Measurements from ENCODE around the gene TMPRSS6. TPM values are rescaled to one million over a fixed set of nuclear protein-coding genes. Genes with fewer than 3 reads are reported as not detected.

Gene TMPRSS6
- total and polyA plus RNA-seq, 2 of the 13 experiments (the other 11 are each of a cell fraction or from before 2014, with no cell fraction given): 4.2 to 4.8 TPM

- CTCF ChIA-PET (ENCODE audit: low intra/inter-chr PET ratio, low total read pairs): no interaction called here
- ATAC-seq: no peak
- in situ Hi-C loops (cut with HindIII; ENCODE audit: extremely low pct_ligation_motif_present, low pct_unique_long_range_greater_than_20kb): no loop called here
- POLR2A ChIA-PET: interaction anchor here (0.7 kb wide), 1 partner anchor 11 kb away, joined by 3 read pairs; no protein-coding TSS in a partner anchor
- H3K27me3 ChIP-seq (ENCODE audit: control insufficient read depth in 1 of 2, insufficient read depth in 2 of 2, low read length in 2 of 2): peaks cover 0 to 12% of the 10 kb centered on the region in 2 experiments; a peak in 2 of 5 replicates
- H3K27ac ChIP-seq (ENCODE audit: extremely low read length, insufficient read depth, low read length): no peak overlapping the region
- TF ChIP-seq ZMAT3 (CRISPR knock-in tag; conservative IDR thresholded peaks at IDR 0.05): no peak
- TF ChIP-seq USF2 (IDR thresholded peaks at IDR 0.05; ENCODE audit: low read depth, low read length): no peak
- TF ChIP-seq USF2 (CRISPR knock-in tag; IDR thresholded peaks at IDR 0.05; ENCODE audit: borderline replicate concordance): no peak
- no peak for TF ChIP-seq TCF7 (IDR thresholded peaks at IDR 0.05; ENCODE audit: low read depth)
- no peak for TF ChIP-seq PITX1 (CRISPR knock-in tag; IDR thresholded peaks at IDR 0.05)
- no peak for TF ChIP-seq CAMTA2 (CRISPR knock-in tag; IDR thresholded peaks at IDR 0.05; ENCODE audit: borderline replicate concordance)
- no peak for TF ChIP-seq REST (IDR thresholded peaks at IDR 0.05; ENCODE audit: borderline replicate concordance in 1 of 2, low read depth in 1 of 2, low read length in 2 of 2)
- TF ChIP-seq RXRA (CRISPR knock-in tag; IDR thresholded peaks at IDR 0.05): no peak
- no peak for TF ChIP-seq HOXA3 (CRISPR knock-in tag; IDR thresholded peaks at IDR 0.05)
- TF ChIP-seq ZNF672 (CRISPR knock-in tag; IDR thresholded peaks at IDR 0.05): no peak
- TF ChIP-seq ARNT (IDR thresholded peaks at IDR 0.05): no peak
- no peak for TF ChIP-seq ZNF747 (CRISPR knock-in tag; IDR thresholded peaks at IDR 0.05; ENCODE audit: borderline replicate concordance)
- no peak for TF ChIP-seq POLR2AphosphoS5 (IDR thresholded peaks at IDR 0.05; ENCODE audit: low read depth, low read length)
- no peak for TF ChIP-seq EEA1 (CRISPR knock-in tag; IDR thresholded peaks at IDR 0.05; ENCODE audit: borderline replicate concordance)
- TF ChIP-seq FLYWCH1 (CRISPR knock-in tag; IDR thresholded peaks at IDR 0.05): no peak
- TF ChIP-seq ZNF616 (CRISPR knock-in tag; IDR thresholded peaks at IDR 0.05; ENCODE audit: low read depth): no peak
- FAIRE-seq: no peak
- H3K4me1 ChIP-seq (ENCODE audit: insufficient read depth, low read length): no peaks in the 10 kb centered on the region
- WGBS (ENCODE audit: low lambda C conversion rate): 29% methylated on average over 7 of the region's 13 CpGs
- no peaks in the 10 kb centered on the region for H3K9me3 ChIP-seq (ENCODE audit: low read length)
- intact Hi-C loops (cut with micrococcal nuclease; ENCODE audit: unreplicated experiment): no loop called here
- no peaks in the 10 kb centered on the region for H4K20me1 ChIP-seq (ENCODE audit: insufficient read depth, low read length)
- no peak for DNase-seq (ENCODE audit: low spot score)
- H3K9ac ChIP-seq (ENCODE audit: insufficient read depth, low read depth, low read length): no peak overlapping the region
- H3K36me3 ChIP-seq (replicated peaks in 1 of 2; ENCODE audit: control insufficient read depth in 1 of 2, insufficient read depth in 2 of 2, low read length in 2 of 2): no peaks in the 10 kb centered on the region
- no TSS peak for BruUV-seq (replicated peaks)
- no peaks in the 10 kb centered on the region for H3K79me2 ChIP-seq (ENCODE audit: insufficient read depth, low read length)
- H3K4me2 ChIP-seq (ENCODE audit: low read depth, low read length): no peak overlapping the region
- H3K4me3 ChIP-seq (replicated peaks in 1 of 3; ENCODE audit: insufficient read depth in 1 of 3, low read depth in 2 of 3, low read length in 3 of 3): no peak overlapping the region
- H2AFZ ChIP-seq (ENCODE audit: low read length): no peak overlapping the region
Observed at GRCh38 chr22:37156686-37157435, 47.3 kb upstream of the TMPRSS6 start.
